ENCODE measurements around the gene REXO1.

GRCh38 chr19:1782521-1782920 is 65.8 kb downstream of the REXO1 start:
- TF ChIP-seq E2F1 (CRISPR knock-in tag; IDR thresholded peaks at IDR 0.05): no peak
- TF ChIP-seq, protein P1, sequence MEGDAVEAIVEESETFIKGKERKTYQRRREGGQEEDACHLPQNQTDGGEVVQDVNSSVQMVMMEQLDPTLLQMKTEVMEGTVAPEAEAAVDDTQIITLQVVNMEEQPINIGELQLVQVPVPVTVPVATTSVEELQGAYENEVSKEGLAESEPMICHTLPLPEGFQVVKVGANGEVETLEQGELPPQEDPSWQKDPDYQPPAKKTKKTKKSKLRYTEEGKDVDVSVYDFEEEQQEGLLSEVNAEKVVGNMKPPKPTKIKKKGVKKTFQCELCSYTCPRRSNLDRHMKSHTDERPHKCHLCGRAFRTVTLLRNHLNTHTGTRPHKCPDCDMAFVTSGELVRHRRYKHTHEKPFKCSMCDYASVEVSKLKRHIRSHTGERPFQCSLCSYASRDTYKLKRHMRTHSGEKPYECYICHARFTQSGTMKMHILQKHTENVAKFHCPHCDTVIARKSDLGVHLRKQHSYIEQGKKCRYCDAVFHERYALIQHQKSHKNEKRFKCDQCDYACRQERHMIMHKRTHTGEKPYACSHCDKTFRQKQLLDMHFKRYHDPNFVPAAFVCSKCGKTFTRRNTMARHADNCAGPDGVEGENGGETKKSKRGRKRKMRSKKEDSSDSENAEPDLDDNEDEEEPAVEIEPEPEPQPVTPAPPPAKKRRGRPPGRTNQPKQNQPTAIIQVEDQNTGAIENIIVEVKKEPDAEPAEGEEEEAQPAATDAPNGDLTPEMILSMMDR (IDR thresholded peaks at IDR 0.05): no peak

All from WTC11 (cell line).